ENCODE data around the gene CAPG.
A peak's percentile ranks its signal among the peaks of the same experiment; 100 is the strongest.

The CAPG gene

DNA sequence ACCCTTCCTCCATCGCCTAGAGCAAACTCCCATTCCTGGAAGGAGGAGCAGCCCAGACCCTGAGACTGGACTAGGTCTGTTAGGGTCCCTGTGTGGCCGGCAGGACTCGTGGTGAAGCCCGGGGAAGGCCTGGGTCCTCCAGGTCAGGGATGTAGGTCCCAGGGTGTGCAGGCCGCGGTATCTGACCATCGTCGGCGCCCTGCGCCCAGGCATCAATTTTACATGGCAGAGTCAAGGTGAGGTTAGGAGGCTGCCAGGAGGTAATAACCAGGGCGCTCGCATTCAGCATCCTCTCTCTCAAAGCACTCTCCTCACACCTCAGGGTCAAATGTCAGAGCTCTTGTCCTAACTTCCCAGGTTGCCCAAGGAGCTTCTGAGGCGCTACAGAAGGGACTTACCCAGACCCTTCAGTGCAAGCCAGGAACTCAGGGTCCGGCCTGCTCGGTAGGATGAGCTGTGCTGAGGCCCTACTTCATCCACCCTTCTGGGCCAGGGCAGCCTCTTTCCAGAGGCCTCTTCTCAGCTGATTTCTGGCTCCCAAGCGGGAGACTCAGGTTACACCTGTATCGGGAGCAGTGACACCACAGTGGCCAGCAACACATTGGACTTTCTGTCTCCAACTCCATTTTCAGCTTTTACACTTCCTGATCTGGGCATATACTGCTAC, 9.0 kb upstream of the CAPG start:
- H3K9ac ChIP-seq (ENCODE audit: low read depth, low read length, poor library complexity, severe bottlenecking), result peak overlapping the region; percentile 80
- no peaks in the 10 kb centered on the region for H4K20me1 ChIP-seq (ENCODE audit: insufficient read depth, low read length, poor library complexity, severe bottlenecking)
- H2AFZ ChIP-seq (ENCODE audit: low read length), result peak overlapping the region; percentile 99; the same call in 1 of the 2 replicates
- no peaks in the 10 kb centered on the region for H3K27me3 ChIP-seq (ENCODE audit: insufficient read depth, low read length, poor library complexity, severe bottlenecking)
- H3K9me2 ChIP-seq (replicated peaks; ENCODE audit: low read depth, low read length), result no peaks in the 10 kb centered on the region
- H3K4me1 ChIP-seq (ENCODE audit: insufficient read depth, low read length, poor library complexity, severe bottlenecking), result peaks cover 45% of the 10 kb centered on the region
- peaks cover 8% of the 10 kb centered on the region; the same call in 1 of the 2 replicates for H3K79me2 ChIP-seq (ENCODE audit: insufficient read depth, low read length)
- H3K4me3 ChIP-seq (ENCODE audit: low read length, poor library complexity, severe bottlenecking), result peak overlapping the region; percentile 85
- no peaks in the 10 kb centered on the region for H3F3A ChIP-seq (ENCODE audit: low read depth)
- H3K4me2 ChIP-seq (ENCODE audit: low read depth, low read length, poor library complexity, severe bottlenecking), result peak overlapping the region; percentile 92
- H3K36me3 ChIP-seq (ENCODE audit: insufficient read depth, low read length), result no peaks in the 10 kb centered on the region
- H3K9me3 ChIP-seq (ENCODE audit: insufficient read depth, low read depth, low read length), result no peaks in the 10 kb centered on the region
- no peak for TF ChIP-seq EZH2phosphoT487 (IDR thresholded peaks at IDR 0.05; ENCODE audit: borderline replicate concordance)
- TF ChIP-seq, protein P1, sequence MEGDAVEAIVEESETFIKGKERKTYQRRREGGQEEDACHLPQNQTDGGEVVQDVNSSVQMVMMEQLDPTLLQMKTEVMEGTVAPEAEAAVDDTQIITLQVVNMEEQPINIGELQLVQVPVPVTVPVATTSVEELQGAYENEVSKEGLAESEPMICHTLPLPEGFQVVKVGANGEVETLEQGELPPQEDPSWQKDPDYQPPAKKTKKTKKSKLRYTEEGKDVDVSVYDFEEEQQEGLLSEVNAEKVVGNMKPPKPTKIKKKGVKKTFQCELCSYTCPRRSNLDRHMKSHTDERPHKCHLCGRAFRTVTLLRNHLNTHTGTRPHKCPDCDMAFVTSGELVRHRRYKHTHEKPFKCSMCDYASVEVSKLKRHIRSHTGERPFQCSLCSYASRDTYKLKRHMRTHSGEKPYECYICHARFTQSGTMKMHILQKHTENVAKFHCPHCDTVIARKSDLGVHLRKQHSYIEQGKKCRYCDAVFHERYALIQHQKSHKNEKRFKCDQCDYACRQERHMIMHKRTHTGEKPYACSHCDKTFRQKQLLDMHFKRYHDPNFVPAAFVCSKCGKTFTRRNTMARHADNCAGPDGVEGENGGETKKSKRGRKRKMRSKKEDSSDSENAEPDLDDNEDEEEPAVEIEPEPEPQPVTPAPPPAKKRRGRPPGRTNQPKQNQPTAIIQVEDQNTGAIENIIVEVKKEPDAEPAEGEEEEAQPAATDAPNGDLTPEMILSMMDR (conservative IDR thresholded peaks at IDR 0.05; ENCODE audit: low read length), result no peak

DNA sequence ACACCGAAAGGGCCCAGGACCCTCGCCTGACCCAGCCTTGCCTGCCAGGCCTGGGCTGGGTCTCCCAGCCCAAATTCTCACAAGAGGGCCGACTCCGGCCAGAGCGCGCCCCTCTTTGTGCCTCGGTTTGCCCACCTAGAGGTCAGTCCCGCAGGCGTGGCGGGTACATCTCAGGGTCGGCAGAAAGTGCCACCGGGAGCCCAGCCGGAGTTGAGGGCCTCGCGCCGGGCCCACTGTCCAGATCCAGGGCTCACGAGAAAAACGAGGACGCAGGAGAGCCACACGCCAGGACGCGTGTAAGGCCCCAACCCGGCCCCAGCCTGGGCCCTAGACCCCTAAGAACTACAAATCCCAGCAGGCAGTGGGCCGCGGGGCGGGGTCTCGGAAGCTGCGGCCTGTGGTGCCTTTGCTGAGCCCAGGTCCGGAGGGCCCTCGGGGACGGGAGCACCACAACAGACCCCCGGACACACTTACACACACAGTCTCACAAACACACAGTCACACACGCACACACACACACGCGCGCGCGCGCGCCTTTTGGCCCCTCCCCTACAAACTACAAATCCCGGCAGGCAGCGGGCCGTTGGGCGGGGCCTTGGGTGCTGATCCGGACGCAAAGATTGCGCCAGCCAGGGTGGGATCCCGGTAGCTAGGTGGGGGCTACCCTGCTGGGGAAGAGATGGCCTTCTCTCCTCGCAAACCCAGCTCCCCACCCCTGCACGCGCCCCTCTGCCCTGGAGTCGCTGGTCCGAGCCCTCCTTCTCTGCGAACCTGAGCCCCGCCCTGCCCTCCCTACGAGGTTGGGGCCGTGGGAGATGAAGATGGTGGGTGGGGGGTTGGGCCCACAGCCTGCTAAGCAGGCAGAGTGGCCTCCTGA, 8.2 kb upstream of the CAPG start, which contains the start of gene SH2D6:
SH2D6 (plus strand) TSS at position 583 of the 877 bp plus-strand sequence. CDS start 10,752 bp downstream, outside the sequence.
- Histone ChIP-seq H3K36me3 (ENCODE audit: insufficient read depth, low read length) (no peaks in the 10 kb centered on the region), H3K4me3 (ENCODE audit: low read length, poor library complexity, severe bottlenecking) (peak within 1 kb of the TSS; percentile 85), H3K9me2 (replicated peaks; ENCODE audit: low read depth, low read length) (no peaks in the 10 kb centered on the region), H3K4me1 (ENCODE audit: insufficient read depth, low read length, poor library complexity, severe bottlenecking) (peaks cover 37% of the 10 kb centered on the region), H3F3A (ENCODE audit: low read depth) (no peaks in the 10 kb centered on the region), H3K9ac (ENCODE audit: low read depth, low read length, poor library complexity, severe bottlenecking) (peak within 1 kb of the TSS; percentile 80), H4K20me1 (ENCODE audit: insufficient read depth, low read length, poor library complexity, severe bottlenecking) (no peaks in the 10 kb centered on the region), H3K9me3 (ENCODE audit: insufficient read depth, low read depth, low read length) (no peaks in the 10 kb centered on the region), H3K79me2 (ENCODE audit: insufficient read depth, low read length) (peaks cover 16% of the 10 kb centered on the region; the same call in 1 of the 2 replicates), H3K4me2 (ENCODE audit: low read depth, low read length, poor library complexity, severe bottlenecking) (peak within 1 kb of the TSS; percentile 92), H2AFZ (ENCODE audit: low read length) (peak within 1 kb of the TSS; percentile 99), H3K27me3 (ENCODE audit: insufficient read depth, low read length, poor library complexity, severe bottlenecking) (no peaks in the 10 kb centered on the region)
- no peak for TF ChIP-seq EZH2phosphoT487 (IDR thresholded peaks at IDR 0.05; ENCODE audit: borderline replicate concordance)
- TF ChIP-seq, protein P1 (conservative IDR thresholded peaks at IDR 0.05; ENCODE audit: low read length), result no peak

DNA sequence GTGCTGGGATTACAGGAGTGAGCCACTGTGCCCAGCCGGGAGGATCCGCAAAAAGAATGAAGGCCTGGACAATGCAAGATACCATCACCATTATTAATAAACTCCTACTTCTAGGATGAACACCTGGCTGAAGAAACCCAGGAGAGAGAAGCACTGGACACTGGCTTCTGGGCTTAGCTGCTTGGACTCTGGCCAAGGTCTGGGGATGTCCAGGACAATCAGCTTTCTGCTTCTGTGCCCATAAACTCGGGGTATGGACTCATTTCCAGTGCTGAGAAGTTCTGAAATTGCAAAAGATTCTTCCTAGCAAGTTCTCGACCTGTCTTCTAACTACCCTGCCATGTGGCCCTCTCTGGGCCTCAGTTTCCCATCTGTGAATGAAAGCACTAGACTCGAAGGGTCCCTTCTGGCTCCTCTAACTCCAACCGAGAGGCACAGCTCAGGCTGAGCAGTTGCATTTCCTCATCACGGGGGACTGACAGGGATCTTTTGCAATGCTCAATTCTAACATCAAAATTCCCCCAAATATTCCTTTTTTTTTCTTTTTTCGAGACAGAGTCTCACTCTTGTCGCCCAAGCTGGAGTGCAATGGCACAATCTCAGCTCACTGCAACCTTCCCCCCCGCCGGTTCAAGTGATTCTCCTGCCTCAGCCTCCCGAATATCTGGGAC, 5.9 kb upstream of the CAPG start:
- H3K4me3 ChIP-seq (ENCODE audit: low read length, poor library complexity, severe bottlenecking), result no peak overlapping the region
- no peak overlapping the region for H3K4me2 ChIP-seq (ENCODE audit: low read depth, low read length, poor library complexity, severe bottlenecking)
- H3K9me3 ChIP-seq (ENCODE audit: insufficient read depth, low read depth, low read length), result no peaks in the 10 kb centered on the region
- H3K36me3 ChIP-seq (ENCODE audit: insufficient read depth, low read length), result no peaks in the 10 kb centered on the region
- peaks cover 41% of the 10 kb centered on the region for H3K4me1 ChIP-seq (ENCODE audit: insufficient read depth, low read length, poor library complexity, severe bottlenecking)
- H3K9ac ChIP-seq (ENCODE audit: low read depth, low read length, poor library complexity, severe bottlenecking), result no peak overlapping the region
- no peak overlapping the region for H2AFZ ChIP-seq (ENCODE audit: low read length)
- H3F3A ChIP-seq (ENCODE audit: low read depth), result no peaks in the 10 kb centered on the region
- TF ChIP-seq EZH2phosphoT487 (IDR thresholded peaks at IDR 0.05; ENCODE audit: borderline replicate concordance), result no peak
- TF ChIP-seq, protein P1 (conservative IDR thresholded peaks at IDR 0.05; ENCODE audit: low read length), result no peak
- no peaks in the 10 kb centered on the region for H3K27me3 ChIP-seq (ENCODE audit: insufficient read depth, low read length, poor library complexity, severe bottlenecking)
- H3K9me2 ChIP-seq (replicated peaks; ENCODE audit: low read depth, low read length), result no peaks in the 10 kb centered on the region
- H3K79me2 ChIP-seq (ENCODE audit: insufficient read depth, low read length), result peaks cover 35% of the 10 kb centered on the region
- no peaks in the 10 kb centered on the region for H4K20me1 ChIP-seq (ENCODE audit: insufficient read depth, low read length, poor library complexity, severe bottlenecking)

Data from Loucy (cell line).